GM19351 (cell line): ENCODE results near the gene RARRES2.

Source experiments
- ATAC-seq: cut with Tn5 transposase; IDR thresholded peaks from one replicate; pipeline ENCODE4 v1.9.1; 2021; ENCODE audit warnings: mild to moderate bottlenecking, moderate library complexity; ENCODE audit not compliant: unreplicated experiment

Gene RARRES2

DNA sequence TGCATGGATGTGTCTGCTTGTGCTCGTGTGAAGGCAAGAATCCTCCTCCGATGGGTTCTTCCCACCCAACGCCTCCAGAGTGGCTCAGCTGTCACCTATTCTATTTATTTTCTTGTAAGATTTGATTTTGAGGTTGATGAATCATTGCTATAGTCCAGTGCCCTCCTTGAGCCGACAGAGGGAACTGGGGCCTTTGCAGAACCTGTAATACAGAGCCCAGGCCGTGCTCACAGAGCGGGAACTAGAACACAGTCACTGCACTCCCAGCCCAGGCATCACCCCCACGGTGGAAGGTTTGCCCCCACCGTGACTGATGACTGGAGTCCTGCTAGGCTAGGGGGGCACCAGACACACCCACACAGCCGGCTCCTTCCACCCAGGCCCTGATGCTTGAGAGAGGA lies 2.0 kb downstream of the RARRES2 start:
- ATAC-seq, result no peak

DNA sequence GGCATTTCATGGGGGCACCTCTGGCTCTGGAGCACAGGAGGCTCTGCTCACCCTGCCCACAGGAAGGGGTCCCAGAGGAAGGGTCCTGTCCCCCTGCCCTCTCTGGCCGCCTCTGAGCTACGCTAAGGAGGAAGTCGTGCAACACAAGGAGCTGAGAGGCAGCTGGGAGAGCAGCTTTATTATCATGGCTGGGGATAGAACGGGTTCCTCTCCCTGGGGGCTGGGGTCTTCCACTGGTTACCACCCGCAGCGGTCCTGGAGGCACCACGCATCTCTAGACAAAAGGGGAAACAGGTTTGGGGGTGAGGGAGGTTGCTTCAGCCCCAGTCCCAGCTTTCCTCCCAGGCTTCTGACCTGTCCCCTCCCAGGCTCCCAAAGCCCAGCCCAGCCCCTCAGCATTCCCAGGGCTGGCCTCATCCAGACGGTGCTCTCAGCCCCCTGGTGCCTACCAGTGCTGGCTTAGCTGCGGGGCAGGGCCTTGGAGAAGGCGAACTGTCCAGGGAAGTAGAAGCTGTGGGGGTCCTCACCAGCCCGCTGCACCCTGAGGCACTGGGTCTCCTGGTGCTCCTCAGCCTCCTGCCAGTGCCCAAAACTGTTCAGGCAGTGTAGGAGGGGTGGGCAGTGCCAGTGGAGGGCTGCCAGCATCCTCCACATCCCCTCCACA lies 3.1 kb downstream of the RARRES2 start:
- ATAC-seq, result no peak

DNA sequence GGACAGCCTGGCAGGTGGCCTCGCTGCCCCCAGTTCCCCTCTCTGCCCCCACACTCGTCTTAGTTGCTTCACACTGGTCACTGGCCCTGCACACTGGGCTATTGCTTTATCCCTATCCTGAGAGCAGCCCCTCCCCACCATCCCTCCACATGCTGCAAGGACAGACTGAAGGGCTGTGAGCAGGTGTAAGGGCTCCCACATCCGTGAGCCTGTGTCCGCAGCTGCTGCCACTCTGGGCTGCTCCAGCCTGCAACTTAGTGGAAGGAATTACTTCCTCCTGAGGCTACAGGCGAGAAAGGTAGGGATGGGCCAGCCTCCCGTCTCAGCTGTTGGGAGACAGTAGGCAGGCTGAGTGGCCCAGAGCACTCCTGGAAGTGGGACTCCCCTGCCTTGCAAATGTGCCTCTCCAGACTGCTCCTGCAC lies 3.8 kb downstream of the RARRES2 start:
- no peak for ATAC-seq

DNA sequence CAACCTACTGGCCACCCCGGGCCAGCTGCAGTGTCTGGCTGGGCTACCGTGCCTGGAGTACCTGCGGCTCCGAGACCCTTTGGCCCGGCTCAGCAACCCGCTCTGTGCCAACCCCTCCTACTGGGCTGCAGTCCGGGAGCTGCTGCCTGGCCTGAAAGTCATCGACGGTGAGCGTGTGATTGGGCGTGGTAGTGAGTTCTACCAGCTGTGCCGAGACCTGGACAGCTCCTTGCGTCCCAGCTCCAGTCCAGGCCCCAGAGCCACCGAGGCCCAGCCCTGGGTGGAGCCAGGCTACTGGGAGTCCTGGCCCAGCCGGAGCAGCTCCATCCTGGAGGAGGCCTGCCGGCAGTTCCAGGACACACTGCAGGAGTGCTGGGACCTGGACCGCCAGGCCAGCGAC lies 4.2 kb downstream of the RARRES2 start:
- no peak for ATAC-seq

DNA sequence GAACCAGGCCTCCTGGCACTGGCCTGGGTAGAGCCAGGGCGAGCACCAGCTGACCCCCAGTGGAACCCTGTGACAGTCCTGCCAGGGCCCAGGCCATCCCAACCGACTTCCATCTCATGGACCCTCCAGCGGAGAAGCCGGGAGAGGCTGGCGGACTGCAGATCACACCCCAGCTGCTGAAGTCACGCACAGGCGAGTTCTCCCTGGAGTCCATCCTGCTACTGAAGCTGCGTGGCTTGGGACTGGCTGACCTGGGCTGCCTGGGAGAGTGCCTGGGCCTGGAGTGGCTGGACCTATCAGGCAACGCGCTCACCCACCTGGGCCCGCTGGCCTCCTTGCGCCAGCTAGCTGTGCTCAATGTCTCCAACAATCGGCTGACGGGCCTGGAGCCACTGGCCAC lies 4.7 kb downstream of the RARRES2 start:
- no peak for ATAC-seq

DNA sequence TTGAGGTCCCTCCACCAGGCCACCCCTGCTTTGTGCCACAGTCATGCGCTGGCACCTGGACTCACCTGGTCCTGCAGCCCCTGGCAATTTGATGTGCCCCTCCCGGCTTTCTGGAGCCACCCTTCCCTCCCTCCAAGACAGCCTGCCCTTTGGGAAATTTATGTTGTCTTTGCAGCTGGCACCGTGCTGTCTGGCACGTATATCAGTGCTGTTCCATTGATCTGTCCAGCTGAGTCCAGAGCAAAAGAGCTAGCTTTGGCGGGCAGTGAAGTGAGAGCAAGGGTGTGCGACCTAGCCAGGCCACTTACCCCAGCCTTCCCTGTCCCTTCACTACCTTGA lies 5.7 kb downstream of the RARRES2 start:
- ATAC-seq, result no peak

DNA sequence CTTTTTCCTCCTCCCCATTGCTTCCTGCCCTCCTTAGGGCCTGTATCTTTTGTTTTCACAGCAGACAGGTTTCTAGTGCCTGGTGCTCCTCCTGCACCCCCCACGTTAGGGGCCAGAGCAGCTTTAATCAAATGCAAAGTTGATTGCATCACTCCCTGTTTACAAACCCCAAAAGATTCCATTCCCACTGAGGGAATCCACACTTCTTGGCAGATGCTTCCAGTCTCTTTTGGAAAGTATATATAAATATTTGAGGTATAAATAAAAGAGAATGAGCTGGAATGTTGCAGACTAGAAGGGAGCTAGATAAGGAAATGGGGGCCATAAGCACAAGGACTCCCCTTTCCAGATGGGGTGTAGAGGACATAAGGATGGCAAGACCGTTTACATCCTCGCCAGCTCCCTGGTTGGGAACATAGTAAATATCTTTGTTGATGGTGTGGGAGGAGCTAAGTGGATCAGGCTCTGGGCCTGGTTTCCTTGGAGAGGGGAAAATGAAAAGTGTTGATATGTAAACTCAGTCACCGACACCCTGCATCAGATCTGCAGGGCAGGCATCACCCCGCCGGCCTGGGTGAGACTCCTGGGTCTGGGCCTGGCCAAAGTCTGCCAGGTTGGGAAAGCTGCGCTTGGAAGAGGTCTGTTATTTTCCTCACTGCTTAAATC lies 6.2 kb downstream of the RARRES2 start:
- ATAC-seq, result no peak

DNA sequence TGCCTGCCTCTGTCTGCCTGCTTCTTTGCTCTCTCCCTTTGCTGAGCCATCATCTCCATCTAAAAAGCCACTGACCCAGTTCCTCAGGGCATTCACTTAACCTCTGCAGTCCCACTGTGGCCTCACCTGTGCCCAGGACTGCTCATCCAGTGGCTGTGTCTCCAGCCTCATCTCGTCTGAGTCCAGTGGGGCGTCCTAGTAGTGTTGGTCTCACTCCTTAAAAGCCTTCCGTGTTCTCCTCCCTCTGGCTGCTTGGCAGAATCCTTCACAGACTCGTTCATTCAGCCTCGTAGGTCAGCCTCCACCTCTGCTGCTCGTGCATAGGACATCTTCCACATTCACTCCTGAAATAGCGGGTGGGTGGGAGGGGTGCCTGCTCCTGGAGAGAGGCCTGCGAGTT lies 7.3 kb downstream of the RARRES2 start:
- ATAC-seq, result no peak

DNA sequence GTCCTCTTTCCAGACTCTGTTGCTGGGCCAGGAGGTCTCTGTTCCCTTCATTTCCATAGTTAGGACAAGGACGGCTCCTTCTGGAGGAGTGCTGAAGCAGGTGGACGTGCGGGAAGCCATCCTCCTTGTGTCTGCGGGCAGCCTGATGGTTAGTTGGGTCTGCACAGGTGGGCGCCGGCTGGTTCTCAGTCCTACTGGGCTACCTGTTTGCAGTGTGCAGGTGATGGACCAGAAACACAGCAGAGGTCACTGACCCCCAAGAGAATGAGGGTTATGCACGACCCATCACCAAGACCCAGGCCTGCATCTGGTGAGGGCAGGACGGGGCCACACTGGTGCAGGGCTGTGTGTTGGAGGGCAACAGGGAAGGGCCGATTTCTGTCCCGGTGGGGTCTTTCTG lies 7.8 kb downstream of the RARRES2 start:
- no peak for ATAC-seq

DNA sequence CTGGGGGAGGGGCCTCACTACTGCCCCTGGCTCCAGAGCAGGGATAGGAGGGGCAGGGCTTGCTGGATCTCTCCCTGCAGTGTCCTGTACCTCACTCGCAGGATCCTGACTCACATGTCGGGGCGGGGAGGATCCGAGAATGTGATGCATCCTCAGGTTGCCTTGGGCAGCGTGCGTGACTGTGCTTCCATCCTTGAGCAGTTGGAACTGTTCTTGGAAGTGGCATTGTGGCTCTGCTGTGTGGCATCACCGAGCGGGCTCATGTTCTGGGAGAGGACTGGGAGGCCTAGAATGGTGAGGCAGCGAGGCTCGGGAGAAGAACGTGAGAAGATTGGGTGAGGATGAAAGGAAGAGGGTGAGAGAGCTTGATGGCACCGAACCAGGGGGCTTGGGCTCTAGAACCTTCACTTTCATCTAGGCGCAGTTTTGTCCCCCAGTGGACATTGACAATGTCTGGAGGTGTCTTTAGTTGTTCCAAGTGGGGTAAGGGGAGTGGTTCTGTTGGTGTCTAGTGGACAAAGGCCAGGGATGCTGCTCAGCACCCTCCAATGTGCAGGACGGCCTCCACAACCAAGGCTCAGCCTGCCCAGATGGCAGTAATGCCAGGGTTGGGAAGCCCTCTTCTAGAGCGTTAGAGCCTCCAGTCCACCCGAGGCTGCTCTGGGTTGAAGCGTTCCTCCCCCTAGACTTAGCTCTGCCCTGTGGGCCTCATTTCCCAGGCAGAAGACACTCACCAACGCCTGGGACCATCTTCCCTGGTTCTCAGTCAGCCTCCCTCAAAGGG lies 8.4 kb downstream of the RARRES2 start:
- ATAC-seq, result no peak

DNA sequence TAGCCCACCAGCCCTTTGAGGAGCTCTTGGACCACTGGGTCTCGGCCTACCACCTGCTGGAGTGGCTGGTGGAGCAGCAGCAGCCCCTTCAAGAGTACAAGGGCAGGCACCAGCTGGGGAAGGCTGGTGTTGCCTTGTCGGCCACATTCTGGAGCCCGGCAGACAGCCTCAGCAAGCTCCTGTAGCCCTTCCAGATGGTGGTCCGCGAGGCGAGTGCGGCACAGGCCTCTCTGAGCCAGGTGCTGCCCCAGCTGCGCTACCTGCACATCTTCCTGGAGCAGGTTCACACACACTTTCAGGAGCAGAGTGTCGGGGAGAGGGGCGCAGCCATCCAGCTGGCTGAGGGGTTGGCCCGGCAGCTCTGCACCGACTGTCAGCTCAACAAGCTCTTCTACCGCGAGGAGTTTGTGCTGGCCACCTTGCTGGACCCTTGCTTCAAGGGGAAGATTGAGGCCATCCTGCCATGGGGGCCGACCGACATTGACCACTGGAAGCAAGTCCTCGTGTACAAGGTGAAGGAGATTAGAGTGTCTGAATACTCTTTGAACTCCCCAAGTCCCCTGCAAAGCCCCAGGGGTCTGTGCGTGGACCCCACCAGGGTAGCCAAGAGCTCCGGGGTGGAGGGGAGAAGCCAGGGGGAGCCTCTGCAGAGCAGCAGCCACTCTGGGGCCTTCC lies 11.1 kb downstream of the RARRES2 start:
- ATAC-seq, result no peak

DNA sequence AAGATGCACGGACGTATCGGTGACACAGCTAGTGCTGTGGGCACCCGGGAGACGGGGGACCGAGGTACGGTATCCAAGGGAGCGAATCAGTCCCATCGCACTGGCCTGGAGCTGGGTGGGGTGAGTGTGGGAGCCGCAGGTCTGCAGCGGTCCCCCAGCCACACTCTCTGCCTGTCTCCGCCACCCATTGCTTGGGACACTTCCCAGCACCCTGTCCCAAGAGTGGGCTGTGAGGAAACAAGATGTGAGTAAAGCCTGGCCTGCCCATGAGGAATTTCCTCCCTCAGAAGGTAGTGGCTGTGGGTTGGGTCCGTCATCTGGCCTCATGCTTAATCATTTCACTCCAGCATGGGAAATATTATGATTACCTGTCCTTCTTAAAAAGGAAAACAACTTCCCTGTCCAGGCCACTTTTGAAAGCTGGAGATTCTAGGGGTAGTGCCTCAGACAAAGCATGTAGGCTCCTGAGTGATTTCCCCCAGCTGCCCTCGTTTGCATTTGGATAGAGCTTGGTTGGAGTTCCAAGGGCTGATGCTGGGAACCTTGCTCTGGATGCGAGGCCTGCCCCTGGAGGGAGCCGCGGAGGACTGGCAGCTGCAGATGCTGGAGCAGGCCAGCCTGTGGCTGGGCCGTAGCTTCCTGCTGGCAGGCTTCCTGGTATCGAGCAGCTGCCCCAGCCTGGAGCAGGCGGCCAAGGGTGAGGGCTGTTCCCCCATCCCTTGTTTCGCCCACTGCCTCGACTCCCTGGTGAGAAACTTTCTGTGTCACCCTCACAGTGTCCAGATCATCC lies 11.9 kb downstream of the RARRES2 start:
- ATAC-seq, result no peak

DNA sequence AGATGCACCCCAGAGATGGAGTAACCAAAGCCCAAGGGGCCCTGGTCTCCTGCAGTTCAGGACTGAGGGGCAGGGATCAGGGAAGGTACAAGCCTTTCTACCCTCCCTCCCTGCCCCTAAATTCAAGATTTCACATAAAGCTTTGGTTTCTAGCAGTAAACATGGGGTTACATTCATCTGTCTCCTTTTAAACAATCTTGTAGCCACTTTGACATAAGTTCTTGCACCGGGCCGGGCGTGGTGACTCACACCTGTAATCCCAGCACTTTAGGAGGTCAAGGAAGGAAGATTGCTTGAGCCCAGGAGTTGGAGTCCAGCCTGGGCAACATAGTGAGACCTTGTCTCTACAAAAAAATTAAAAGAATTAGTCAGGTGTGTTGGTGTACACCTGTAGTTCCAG lies 14.1 kb downstream of the RARRES2 start:
- ATAC-seq, result no peak

DNA sequence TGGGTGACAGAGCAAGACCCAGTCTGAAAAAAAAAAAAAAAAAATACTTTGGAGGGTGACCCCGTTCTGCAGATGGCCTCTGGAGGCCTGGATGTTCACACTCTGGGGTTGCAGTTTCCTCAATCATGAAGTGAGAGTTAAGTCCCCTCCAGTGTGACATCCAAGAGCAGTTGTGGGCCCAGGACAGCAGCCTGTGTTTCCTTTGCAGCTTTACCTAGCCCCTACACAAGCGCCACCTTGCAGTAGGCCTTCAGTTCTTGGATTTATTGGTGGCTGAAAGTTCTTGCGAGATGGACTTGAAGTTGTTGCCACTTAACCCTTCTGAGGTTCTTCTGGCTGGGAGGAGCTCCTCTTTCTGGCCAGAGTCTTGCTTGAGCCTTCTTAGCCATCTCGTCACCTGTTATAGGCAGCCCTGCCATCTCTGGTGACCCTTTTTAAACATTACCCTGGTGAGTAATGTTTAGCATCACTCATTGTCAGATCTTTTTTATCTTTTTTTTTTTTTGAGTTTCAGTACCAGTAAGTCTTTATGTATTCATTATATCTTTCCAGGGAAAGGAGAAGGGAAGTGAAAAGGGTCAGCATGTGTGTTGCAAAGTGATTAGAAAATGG lies 14.7 kb downstream of the RARRES2 start:
- no peak for ATAC-seq

DNA sequence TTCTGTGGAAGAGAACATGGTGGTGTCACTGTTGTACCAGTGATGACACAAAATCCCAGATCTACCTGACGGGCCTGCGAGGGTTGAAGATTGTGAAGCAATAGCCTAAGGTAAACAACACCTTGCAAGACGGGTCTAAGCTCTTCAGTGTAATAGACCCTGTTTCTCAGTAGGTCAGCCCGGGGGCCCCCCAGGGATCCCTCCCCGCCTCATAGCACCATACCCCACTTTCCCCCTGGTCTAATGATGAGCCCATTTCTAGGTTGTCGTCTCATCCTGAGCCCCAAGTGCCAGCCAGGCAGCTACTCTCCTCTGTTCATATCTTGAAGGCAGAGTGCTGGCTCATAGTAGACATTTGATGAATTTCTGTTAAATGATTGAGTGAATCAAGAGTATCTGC lies 15.5 kb downstream of the RARRES2 start:
- ATAC-seq, result no peak

DNA sequence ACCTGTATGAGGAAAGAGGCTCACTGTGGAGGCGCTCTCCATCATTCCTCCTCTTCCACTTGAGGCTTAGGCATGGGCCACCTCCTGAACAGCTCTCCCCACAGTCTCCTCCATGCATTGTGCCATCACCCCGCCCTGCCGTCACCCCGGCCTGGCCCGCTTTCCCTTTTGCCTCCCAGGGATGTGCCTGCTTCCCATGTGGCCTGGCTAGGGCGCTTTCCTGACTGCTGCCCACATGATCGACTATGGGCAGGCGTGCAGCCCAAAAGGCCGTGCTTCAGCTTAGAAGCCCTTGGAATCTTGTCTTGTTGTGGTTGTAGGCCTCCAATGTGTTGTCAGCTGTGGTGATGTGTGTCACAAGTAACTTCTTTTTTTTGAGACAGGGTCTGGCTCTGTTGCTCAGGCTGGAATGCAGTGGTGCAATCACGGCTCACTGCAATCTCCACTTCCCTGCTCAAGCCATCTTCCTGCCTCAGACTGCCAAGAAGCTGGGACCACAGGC lies 16.3 kb downstream of the RARRES2 start:
- no peak for ATAC-seq

DNA sequence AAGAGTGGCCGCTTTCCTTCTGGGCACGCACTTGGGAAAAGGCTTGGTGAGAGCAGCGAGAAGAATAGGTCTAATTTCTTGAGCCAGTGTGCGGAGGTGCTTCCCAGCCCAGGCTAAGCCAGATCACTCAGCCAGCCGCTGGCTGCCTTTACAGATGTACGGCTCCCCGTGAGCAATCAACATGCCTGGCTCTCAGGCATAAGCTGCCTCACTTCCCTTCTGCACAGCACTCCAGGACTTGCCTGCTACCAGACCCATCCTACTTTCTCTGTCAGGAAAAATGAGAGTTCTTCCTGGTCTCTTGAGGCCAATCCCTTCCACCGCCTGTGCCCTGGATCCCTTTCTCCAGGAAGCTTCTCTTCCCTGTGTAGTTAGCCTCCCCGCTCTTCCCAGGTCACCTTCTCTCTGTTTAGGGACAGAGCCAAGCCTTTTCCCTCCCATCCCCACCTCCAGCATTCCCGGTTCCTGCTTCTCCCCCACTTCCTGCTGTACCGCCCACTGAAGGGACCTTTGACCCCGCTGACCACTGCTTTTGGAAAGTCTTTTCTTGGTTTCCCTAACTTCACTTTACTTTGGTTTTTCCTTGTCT lies 17.0 kb downstream of the RARRES2 start:
- no peak for ATAC-seq

DNA sequence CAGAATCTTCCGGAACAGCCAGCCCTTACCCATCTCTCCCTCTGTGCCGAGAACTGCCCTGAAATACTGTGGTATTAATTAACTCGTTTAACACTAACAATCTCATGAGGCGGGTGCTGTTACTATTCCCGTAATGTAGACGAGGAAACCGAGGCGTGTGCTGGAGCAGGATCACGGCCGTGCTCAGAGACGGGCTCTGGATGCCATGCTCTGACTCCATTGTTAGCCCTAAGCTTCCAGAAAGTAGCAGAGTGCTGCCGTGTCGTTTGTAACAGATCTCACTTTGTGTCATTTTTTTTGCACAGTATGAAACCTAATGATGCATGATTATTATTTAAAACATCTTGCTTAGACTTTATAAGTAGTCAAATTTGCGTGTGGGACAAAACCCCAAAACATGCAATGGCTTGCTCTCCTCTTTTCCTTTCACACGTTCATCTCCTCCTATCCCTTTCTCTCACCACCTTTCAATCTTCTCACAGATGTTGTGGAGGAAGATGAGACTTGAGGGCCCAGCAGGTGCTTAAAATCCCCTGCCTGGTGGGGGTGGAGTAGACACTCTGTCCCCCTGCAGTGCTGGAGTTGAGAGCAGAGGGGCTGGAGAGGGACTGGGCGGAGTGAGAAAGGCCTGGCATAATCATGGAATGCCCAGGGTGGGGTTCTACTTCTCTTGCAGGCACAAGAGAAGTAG lies 17.6 kb downstream of the RARRES2 start:
- ATAC-seq, result peak; percentile 29
